ENCODE results near the gene FBP1. TPM values are rescaled to one million over a fixed set of nuclear protein-coding genes. Genes with fewer than 3 reads are reported as not detected.

Gene FBP1
- polyA plus RNA-seq, 5 donors: 18.2 to 23.9 (median 20.5) TPM

DNA sequence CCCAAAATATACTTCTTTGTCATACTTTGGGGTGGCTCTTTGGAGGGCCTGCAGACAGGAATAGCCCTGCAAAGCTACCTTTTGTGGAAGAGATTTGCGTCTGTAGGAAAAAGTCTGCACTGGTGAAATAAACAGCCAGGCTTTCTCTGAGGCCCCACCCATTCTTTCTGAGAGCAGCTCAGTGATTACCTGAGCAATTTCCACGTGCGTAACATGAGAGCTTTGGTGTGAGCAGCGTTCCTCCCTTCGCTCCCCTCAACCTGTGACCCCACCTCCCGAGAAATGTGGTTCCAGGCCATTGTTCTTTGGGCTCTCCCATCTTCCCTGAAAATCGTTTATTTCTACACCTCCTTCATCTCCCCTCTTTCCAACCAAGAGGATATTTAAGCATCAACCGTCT, 23.8 kb upstream of the FBP1 start:
- DNase-seq: no peak

DNA sequence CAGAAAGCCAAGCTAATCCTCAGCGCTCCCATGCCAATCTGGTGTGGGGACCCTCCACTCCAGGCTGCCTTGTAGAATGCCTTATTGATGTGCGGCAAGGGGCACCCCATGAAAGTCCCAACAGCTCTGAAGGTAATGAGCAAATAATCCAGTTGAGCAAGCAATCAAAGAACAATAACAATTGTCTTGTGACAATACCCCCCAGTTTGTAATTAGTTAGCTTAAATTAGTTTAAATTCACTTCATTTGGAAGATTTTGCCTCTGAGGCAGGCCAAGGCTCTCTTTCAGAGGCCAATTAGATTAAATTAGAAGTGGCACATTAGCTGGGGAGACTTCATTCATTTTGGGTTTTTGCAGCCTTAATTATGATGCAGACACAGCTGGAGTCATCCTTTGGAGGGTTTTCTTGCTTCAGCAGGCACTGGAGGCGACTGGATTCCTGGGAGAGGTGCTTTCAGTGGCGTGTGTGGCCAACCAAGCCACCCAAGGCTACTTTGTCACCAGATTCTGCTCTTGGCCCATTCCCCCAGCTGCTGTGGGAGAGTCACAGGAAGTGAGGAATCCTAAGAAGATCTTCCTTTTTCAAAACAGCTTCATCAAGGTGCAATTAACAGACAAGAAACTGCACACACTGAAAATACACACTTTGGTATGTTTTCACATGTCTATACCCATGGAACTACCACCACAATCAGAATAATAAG, 17.9 kb upstream of the FBP1 start:
- no peak for DNase-seq

- DNase-seq: no peak
Observed at GRCh38 chr9:94656200-94656599, 16.9 kb upstream of the FBP1 start.

- DNase-seq: no peak
Observed at GRCh38 chr9:94655739-94656138, 16.4 kb upstream of the FBP1 start.

GRCh38 chr9:94654165-94654894, 15.0 kb upstream of the FBP1 start:
- DNase-seq: no peak

- no peak for DNase-seq
Observed at GRCh38 chr9:94650949-94651348, 11.6 kb upstream of the FBP1 start.

- DNase-seq: no peak
Observed at GRCh38 chr9:94649100-94649819, 9.9 kb upstream of the FBP1 start.

GRCh38 chr9:94648185-94648584, 8.9 kb upstream of the FBP1 start:
- no peak for DNase-seq

GRCh38 chr9:94645901-94646300, 6.6 kb upstream of the FBP1 start:
- no peak for DNase-seq

DNA sequence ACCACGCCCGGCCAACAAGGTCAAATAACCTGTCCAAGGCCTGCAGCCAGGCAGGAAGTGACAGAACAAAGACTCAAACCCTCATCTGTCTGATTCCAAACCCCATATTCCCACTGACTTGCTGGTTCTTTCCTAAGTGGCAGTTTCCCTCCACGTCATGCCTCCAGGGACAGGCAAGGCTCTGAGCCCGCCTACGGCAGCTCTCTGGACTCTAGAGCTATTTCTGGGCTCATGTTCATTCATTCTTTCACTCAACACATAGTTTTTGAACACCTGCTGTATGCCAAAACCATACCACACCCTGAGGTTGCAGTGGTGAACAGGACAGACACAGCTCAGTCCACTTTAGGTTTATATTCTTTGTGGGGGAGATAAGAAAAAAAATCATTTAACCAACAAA, 5.2 kb upstream of the FBP1 start:
- no peak for DNase-seq

DNA sequence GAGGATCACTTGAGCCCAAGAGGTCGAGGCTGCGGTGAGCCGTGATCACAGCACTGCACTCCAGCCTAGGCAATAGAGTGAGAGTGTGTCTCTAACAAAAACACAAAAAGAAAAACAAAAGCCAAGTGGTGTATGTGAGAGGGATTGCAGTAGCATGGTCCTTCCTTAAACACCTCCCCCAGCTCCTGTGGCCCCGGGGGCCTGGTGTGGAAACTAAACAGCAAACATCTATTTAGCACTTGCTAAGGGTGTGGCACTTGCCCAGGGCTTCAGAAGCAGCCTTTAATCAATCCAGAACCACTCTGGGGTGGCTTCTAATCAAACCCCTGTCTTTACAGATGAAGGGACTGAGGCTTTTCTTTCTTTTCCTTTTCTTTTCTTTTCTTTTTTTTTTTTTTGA, 4.4 kb upstream of the FBP1 start:
- DNase-seq: no peak

- DNase-seq: no peak
Observed at GRCh38 chr9:94643176-94643575, 3.9 kb upstream of the FBP1 start.

- DNase-seq: no peak
Observed at GRCh38 chr9:94642501-94642900, 3.2 kb upstream of the FBP1 start.

- DNase-seq: no peak
Observed at GRCh38 chr9:94639999-94640376, 670 bp upstream of the FBP1 start.

DNA sequence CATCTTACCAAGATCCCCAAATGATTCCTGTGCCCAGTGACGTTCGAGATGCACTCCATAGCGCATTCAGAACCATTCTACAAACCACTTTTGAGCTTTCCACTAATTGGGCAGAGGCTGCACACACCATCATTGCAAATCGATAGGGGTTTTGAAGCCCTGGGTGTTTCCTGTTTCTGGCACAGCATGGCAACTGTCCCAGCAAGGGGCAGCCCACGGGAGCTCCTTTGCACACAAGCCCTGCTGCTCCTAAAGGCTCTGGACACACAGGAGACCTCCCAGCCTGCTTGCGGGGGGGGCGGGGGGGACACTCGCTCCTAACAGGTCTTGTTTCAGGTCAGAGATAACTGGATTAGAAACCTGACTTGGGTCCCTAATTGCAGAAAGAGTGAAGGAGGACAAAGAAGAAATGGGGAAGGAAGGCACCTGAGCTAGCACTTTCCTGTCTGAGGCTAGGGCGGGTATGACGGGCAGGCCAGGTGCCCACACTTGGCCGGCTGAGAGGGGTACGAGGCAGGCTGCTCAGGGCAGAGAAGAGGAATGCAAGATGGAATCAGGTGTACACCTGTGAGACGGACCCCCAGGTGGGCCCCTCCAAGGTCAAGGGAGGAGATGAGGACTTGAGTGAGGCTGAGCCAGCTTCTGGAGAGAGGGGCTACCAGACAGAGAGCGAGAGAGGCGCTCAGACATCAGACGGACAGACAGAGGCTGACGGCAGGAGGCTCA, 820 bp downstream of the FBP1 start:
- DNase-seq: no peak

- DNase-seq: peak in 1 of 2 donors; percentile 69
Observed at GRCh38 chr9:94632737-94633136, 6.6 kb downstream of the FBP1 start.

- no peak for DNase-seq
Observed at GRCh38 chr9:94631599-94631998, 7.7 kb downstream of the FBP1 start.

GRCh38 chr9:94630833-94631232, 8.5 kb downstream of the FBP1 start:
- DNase-seq: peak in 1 of 2 donors; percentile 49

GRCh38 chr9:94630281-94630680, 9.0 kb downstream of the FBP1 start:
- DNase-seq: no peak

- DNase-seq: no peak
Observed at GRCh38 chr9:94627287-94627686, 12.0 kb downstream of the FBP1 start.

DNA sequence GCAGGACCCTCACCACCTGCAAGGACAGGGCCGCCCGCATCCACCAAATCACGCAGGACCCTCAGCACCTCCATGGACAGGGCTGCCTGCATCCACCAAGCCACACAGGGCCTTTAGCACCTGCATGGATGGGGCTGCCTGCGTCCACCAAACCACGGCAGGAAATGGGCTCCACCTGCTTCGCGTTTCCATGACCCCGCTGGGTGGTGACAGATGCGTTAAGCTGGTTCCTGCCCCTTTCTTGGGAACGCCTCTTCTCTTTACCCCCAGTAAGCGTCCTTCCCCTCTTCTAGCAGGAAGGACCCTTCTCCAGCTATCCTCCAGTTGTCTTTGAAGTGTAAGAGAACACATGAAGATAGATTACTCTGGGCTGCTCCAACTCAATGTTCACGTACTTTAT, 13.5 kb downstream of the FBP1 start:
- DNase-seq: no peak

- no peak for DNase-seq
Observed at GRCh38 chr9:94624629-94625028, 14.7 kb downstream of the FBP1 start.
